PC-3 (cell line): ENCODE measurements around the gene SET. TPM values are rescaled to one million over a fixed set of nuclear protein-coding genes. Genes with fewer than 3 reads are reported as not detected.
A peak's percentile ranks its signal among the peaks of the same experiment; 100 is the strongest.

ENCODE experiments used
- ATAC-seq: fragments of 200-7000 bp; cut with Tn5 transposase; 2 replicates; pipeline ENCODE4 v1.9.1; 2020; ENCODE audit warnings: mild to moderate bottlenecking, moderate library complexity
- BruUV-seq: library from RNA; stranded (reverse); fragments of 400-500 nt; replicated peaks from 2 replicates; lab custom pipeline; 2021; lab: Mats Ljungman, UMichigan
- CTCF ChIA-PET: fragments of 300-600 bp; sonication (Branson Sonifier 250); formaldehyde crosslinking; loops from one replicate; lab custom pipeline; 2022; ENCODE audit warnings: antibody characterized with exemption; lab: Charles Lee
- POLR2A ChIA-PET: fragments of 300-600 bp; sonication (Branson Sonifier 250); formaldehyde crosslinking; loops from one replicate; lab custom pipeline; 2022; ENCODE audit warnings: antibody characterized with exemption; ENCODE audit not compliant: unreplicated experiment; lab: Charles Lee
- DNase-seq: peaks from one replicate; pipeline ENCODE4 v3.0.0-alpha.2; 2015
- H2AFZ ChIP-seq: fragments of 300-600 bp; sonication (generic); 2 replicates; pipeline ENCODE4 v1.6.0; 2016; ENCODE audit warnings: antibody characterized with exemption, low read length
- H3F3A ChIP-seq: fragments of 300-600 bp; sonication (generic); one replicate; pipeline ENCODE4 v1.6.0; 2017; ENCODE audit warnings: antibody characterized with exemption, low read length, control low read depth, mild to moderate bottlenecking; ENCODE audit not compliant: unreplicated experiment
- H3K27ac ChIP-seq: fragments of 300-600 bp; sonication (generic); 2 replicates; pipeline ENCODE4 v1.5.1; 2016; ENCODE audit warnings: mild to moderate bottlenecking, low read length
- H3K27me3 ChIP-seq: fragments of 300-600 bp; sonication (generic); 2 replicates; pipeline ENCODE4 v1.6.1; 2016; ENCODE audit warnings: low read length, mixed read lengths
- H3K36me3 ChIP-seq: fragments of 300-600 bp; sonication (generic); 2 replicates; pipeline ENCODE4 v1.6.1; 2016; ENCODE audit warnings: low read depth, mixed run types, low read length, mixed read lengths
- H3K4me1 ChIP-seq: fragments of 300-600 bp; sonication (generic); 2 replicates; pipeline ENCODE4 v1.5.1; 2016; ENCODE audit warnings: low read length; ENCODE audit not compliant: insufficient read depth
- H3K4me2 ChIP-seq: fragments of 300-600 bp; sonication (generic); 2 replicates; pipeline ENCODE4 v1.6.0; 2016; ENCODE audit warnings: low read length
- H3K4me3 ChIP-seq: fragments of 300-600 bp; sonication (generic); 2 replicates; pipeline ENCODE4 v1.5.1; 2016; ENCODE audit warnings: mild to moderate bottlenecking, low read length, mixed read lengths
- H3K79me2 ChIP-seq: fragments of 300-600 bp; sonication (generic); 2 replicates; pipeline ENCODE4 v1.6.1; 2017; ENCODE audit warnings: low read length, mixed read lengths
- H3K9ac ChIP-seq: fragments of 300-600 bp; sonication (generic); 2 replicates; pipeline ENCODE4 v1.6.0; 2016; ENCODE audit warnings: mild to moderate bottlenecking, low read length
- H3K9me2 ChIP-seq: fragments of 300-600 bp; sonication (generic); replicated peaks from 2 replicates; pipeline ENCODE4 v1.6.1; 2016; ENCODE audit warnings: mixed run types, low read length, mixed read lengths
- H3K9me3 ChIP-seq: fragments of 300-600 bp; sonication (generic); 2 replicates; pipeline ENCODE4 v1.6.1; 2016; ENCODE audit warnings: low read length, mixed read lengths
- H4K20me1 ChIP-seq: fragments of 300-600 bp; sonication (generic); 2 replicates; pipeline ENCODE4 v1.6.1; 2016; ENCODE audit warnings: low read length, mixed read lengths
- EZH2 ChIP-seq: fragments of 300-600 bp; sonication (generic); IDR thresholded peaks from one replicate; pipeline ENCODE4 v1.6.1; 2017; ENCODE audit warnings: antibody characterized with exemption, mild to moderate bottlenecking, low read length; ENCODE audit not compliant: unreplicated experiment
- EZH2phosphoT487 ChIP-seq: fragments of 300-600 bp; sonication (generic); IDR thresholded peaks from 2 replicates; pipeline ENCODE4 v1.6.1; 2018; ENCODE audit warnings: mild to moderate bottlenecking, antibody characterized with exemption, low read length, borderline replicate concordance
- intact Hi-C: fragments of 100-400 bp; cut with micrococcal nuclease; formaldehyde crosslinking; loops from 2 replicates; pipeline ENCODE4 v1.9.0; 2023
- total RNA-seq: library from RNA; depleted of rRNA; stranded (reverse); fragments of >200 nt; gene quantifications from 2 replicates; pipeline ENCODE4 v1.2.3, GENCODE V29; 2014
- TF ChIP-seq, protein P1 (sequence below): fragments of 300-600 bp; sonication (generic); conservative IDR thresholded peaks from 2 replicates; pipeline ENCODE4 v1.5.1; 2017; ENCODE audit warnings: antibody characterized with exemption, low read depth, mild to moderate bottlenecking, low read length

Gene SET
- total RNA-seq, 1 experiment from 2014 or later, result 647 TPM

DNA sequence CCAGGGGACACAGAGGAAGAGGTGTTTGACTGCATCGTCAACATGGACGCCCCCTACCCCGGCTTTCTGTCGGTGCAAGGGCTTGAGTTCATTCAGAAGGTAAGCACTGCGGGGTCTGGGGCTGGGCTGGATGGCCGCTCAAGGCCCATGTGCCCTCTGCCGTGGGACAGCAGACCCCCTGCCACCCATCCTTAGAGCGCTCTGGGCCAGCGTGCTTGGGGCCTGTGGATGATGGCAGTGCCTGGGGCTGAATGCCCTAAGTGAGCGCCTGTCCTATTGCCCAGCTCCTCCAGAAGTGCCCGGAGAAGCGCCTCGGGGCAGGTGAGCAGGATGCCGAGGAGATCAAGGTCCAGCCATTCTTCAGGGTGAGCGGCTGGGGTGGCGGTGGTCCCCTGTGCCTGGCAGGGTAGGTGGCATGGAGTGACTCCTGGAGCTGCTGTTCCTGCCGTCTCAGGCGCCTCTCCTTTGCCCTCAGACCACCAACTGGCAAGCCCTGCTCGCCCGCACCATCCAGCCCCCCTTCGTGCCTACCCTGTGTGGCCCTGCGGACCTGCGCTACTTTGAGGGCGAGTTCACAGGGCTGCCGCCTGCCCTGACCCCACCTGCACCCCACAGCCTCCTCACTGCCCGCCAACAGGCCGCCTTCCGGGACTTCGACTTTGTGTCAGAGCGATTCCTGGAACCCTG, 31.0 kb downstream of the SET start:
- Histone ChIP-seq H4K20me1 (no peaks in the 10 kb centered on the region), H3K9ac (no peak overlapping the region), H3K79me2 (0 out of 2 replicates have a peak, but pooled peaks cover 4% of the 10 kb centered on the region), H3F3A (no peaks in the 10 kb centered on the region), H3K9me2 (no peaks in the 10 kb centered on the region), H3K9me3 (no peaks in the 10 kb centered on the region), H3K36me3 (no peaks in the 10 kb centered on the region), H3K27me3 (no peaks in the 10 kb centered on the region), H2AFZ (no peak overlapping the region), H3K4me1 (no peaks in the 10 kb centered on the region), H3K4me3 (no peak overlapping the region), H3K27ac (no peak overlapping the region), H3K4me2 (no peak overlapping the region)
- BruUV-seq, result no TSS peak
- DNase-seq, result no peak
- ChIA-PET POLR2A (no interaction called here), CTCF (no interaction called here)
- TF ChIP-seq EZH2phosphoT487 (no peak), EZH2 (no peak)
- TF ChIP-seq, protein P1, sequence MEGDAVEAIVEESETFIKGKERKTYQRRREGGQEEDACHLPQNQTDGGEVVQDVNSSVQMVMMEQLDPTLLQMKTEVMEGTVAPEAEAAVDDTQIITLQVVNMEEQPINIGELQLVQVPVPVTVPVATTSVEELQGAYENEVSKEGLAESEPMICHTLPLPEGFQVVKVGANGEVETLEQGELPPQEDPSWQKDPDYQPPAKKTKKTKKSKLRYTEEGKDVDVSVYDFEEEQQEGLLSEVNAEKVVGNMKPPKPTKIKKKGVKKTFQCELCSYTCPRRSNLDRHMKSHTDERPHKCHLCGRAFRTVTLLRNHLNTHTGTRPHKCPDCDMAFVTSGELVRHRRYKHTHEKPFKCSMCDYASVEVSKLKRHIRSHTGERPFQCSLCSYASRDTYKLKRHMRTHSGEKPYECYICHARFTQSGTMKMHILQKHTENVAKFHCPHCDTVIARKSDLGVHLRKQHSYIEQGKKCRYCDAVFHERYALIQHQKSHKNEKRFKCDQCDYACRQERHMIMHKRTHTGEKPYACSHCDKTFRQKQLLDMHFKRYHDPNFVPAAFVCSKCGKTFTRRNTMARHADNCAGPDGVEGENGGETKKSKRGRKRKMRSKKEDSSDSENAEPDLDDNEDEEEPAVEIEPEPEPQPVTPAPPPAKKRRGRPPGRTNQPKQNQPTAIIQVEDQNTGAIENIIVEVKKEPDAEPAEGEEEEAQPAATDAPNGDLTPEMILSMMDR, result no peak
- no peak for ATAC-seq
- intact Hi-C loops, result no loop called here

DNA sequence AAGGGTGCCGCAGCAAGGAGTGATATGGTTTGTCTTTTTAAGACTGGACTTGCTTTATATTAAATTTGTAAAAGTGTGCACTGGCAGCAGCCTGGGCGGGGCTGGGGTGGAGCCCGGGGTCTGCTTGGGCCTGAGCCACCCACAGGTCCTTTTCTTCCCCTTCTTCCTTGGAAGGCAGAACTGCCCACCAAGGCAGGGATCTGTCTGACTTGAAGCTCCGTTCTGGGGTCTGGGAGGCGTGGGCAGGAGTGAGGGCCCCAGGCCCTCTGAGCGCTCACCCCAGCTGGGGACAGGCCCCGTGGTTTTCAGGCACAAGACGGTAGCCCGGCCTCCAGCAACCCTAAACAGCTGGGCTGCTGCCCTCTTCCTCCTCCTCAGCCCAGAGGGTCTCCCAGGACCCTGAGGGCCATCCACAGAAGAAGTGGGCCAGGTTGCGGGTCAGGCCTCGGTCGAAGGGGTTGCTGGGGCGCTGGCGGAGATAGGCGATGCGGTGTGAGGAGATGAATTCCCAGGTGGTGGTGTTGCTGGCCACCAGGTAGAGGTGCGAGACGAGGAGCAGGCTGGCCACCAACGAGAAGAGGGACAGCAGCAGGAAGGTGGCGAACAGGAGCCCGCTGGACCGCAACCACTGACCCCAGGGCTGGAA, 31.9 kb downstream of the SET start:
- CTCF ChIA-PET, result no interaction called here
- TF ChIP-seq, protein P1, result no peak
- no peak for TF ChIP-seq EZH2
- H3K36me3 ChIP-seq, result no peaks in the 10 kb centered on the region
- H3K4me1 ChIP-seq, result no peaks in the 10 kb centered on the region
- H3K79me2 ChIP-seq, result 0 out of 2 replicates have a peak, but pooled peaks cover 4% of the 10 kb centered on the region
- no peak overlapping the region for H3K4me3 ChIP-seq
- intact Hi-C loops, result no loop called here
- no peak overlapping the region for H3K27ac ChIP-seq
- H3K9me3 ChIP-seq, result no peaks in the 10 kb centered on the region
- TSS peak; percentile 32 for BruUV-seq
- DNase-seq, result no peak
- no peak overlapping the region for H3K9ac ChIP-seq
- no peak overlapping the region for H3K4me2 ChIP-seq
- POLR2A ChIA-PET, result no interaction called here
- no peak overlapping the region for H2AFZ ChIP-seq
- H4K20me1 ChIP-seq, result no peaks in the 10 kb centered on the region
- H3F3A ChIP-seq, result no peaks in the 10 kb centered on the region
- H3K9me2 ChIP-seq, result no peaks in the 10 kb centered on the region
- H3K27me3 ChIP-seq, result no peaks in the 10 kb centered on the region
- no peak for ATAC-seq

DNA sequence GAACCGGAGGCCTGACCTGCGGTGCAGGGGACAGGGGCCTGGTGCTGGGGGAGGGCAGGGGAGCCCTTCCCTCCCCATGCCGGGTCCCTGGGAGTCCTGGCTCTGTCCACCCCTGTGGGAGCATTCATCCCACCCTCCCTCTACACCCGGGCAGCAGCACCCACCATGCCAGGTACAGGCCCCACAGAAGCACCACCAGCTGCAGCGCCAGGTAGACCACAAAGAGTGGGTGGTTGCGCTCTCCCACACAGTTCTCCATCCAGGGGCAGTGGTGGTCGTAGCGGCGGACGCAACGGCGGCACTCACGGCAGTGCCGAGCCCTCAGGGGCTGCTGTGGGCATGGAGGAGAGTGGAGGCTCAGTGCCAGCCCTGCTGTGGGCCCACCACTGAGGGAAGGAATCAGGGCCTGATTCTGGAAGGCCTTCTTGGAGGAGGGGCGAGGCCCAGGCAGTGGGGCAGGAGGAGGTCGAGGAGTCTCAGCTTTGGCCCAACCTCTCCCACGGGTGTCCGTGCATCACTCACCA, 32.5 kb downstream of the SET start:
- no peaks in the 10 kb centered on the region for H3K4me1 ChIP-seq
- CTCF ChIA-PET, result no interaction called here
- no peaks in the 10 kb centered on the region for H3K9me3 ChIP-seq
- H3K4me2 ChIP-seq, result no peak overlapping the region
- POLR2A ChIA-PET, result no interaction called here
- H3K9me2 ChIP-seq, result no peaks in the 10 kb centered on the region
- intact Hi-C loops, result no loop called here
- 0 out of 2 replicates have a peak, but pooled peaks cover 4% of the 10 kb centered on the region for H3K79me2 ChIP-seq
- H3F3A ChIP-seq, result no peaks in the 10 kb centered on the region
- no peak for TF ChIP-seq EZH2phosphoT487
- TF ChIP-seq EZH2, result no peak
- TF ChIP-seq, protein P1, result no peak
- ATAC-seq (no peak), DNase-seq (no peak)
- no peak overlapping the region for H3K4me3 ChIP-seq
- H3K36me3 ChIP-seq, result no peaks in the 10 kb centered on the region
- H3K27ac ChIP-seq, result no peak overlapping the region
- H4K20me1 ChIP-seq, result no peaks in the 10 kb centered on the region
- no peaks in the 10 kb centered on the region for H3K27me3 ChIP-seq
- no peak overlapping the region for H2AFZ ChIP-seq
- BruUV-seq, result no TSS peak
- no peak overlapping the region for H3K9ac ChIP-seq
